ENCODE data around the gene ZNF76. TPM values are rescaled to one million over a fixed set of nuclear protein-coding genes. Genes with fewer than 3 reads are reported as not detected.

ZNF76 gene
- total RNA-seq, 2 experiments from 2014 or later, result 46.1 to 53.4 TPM

DNA sequence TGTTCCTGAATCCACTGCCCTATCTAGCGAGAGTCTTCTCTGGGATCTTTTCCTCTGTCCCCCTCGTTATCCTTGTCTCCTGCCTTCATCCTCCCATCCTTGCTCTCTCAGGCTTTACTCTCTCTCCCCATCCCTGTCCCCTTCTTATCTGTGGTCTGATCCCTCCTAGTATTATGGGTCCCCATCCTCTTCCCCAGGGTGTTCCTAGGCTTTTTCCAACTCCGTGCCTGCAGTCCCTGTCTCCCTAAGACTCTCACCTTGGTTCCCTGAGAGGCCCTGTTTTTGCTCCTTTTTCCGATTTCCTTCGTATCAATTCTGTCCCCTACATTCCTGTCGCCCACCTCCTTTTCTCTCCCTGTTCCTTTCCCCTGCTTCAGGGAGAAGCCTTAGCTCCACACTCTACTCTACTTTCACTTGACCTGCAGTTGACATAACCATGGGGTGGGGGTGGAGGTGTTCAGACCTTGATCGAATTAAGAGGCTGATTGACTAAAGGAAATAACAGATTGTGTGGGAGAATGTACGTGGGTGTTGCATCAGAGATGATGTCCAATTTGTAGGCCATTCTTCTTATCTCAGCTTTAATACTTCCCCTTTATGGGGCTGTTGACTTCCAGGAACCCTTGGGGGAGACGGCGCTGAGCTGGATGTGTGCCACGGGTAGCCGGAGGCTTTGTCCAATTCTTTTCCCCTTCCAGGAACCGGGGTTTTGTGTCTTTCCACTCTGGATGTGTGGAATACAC lies 83.7 kb downstream of the ZNF76 start:
- POLR2A ChIA-PET, result interaction anchor here (1.0 to 4.3 kb wide), 7 partner anchors 45 to 389 kb away, joined by 4 to 28 read pairs (median 10); partner anchors contain the start of genes DEF6, FANCE and RPL10A
- H3K4me3 ChIP-seq (ENCODE audit: low read length), result peak overlapping the region; percentile 87
- H3K27me3 ChIP-seq (ENCODE audit: control insufficient read depth in 1 of 2, insufficient read depth in 2 of 2, low read length in 2 of 2), result no peaks in the 10 kb centered on the region
- ATAC-seq (ENCODE audit: poor library complexity) (no peak), DNase-seq (peak in 4 of 14 experiments; percentile 27 to 45 (median 36))
- peaks cover 14% of the 10 kb centered on the region for H3K36me3 ChIP-seq (ENCODE audit: insufficient read depth, low read length)
- peaks cover 58% of the 10 kb centered on the region for H3K4me1 ChIP-seq (ENCODE audit: insufficient read depth, low read length)
- intact Hi-C loops (cut with DNase I, micrococcal nuclease), result loop anchor here (2.0 to 10.0 kb wide), 5 partner anchors 46 to 394 kb away; partner anchors contain the start of genes ARMC12 (in 2 of the 2) and DEF6 (in 1 of the 2)
- CTCF ChIA-PET, result interaction anchor here (1.4 to 4.9 kb wide), 10 partner anchors 20 to 209 kb away, joined by 3 to 73 read pairs (median 6); partner anchors contain the start of genes DEF6, FANCE and RPL10A
- H3K9me3 Mint-ChIP-seq, result no peaks in the 10 kb centered on the region
- H3K9me3 ChIP-seq (ENCODE audit: control insufficient read depth in 1 of 2, insufficient read depth in 1 of 2, low read length in 2 of 2), result no peaks in the 10 kb centered on the region
- peaks cover 58% of the 10 kb centered on the region for H3K4me1 Mint-ChIP-seq (ENCODE audit: low read depth)
- H3K27ac ChIP-seq (ENCODE audit: low read depth in 1 of 2, low read length in 2 of 2), result peak overlapping the region; percentile 70 to 87
- peak overlapping the region; percentile 96 for H3K4me3 Mint-ChIP-seq
- TF ChIP-seq, protein P1, sequence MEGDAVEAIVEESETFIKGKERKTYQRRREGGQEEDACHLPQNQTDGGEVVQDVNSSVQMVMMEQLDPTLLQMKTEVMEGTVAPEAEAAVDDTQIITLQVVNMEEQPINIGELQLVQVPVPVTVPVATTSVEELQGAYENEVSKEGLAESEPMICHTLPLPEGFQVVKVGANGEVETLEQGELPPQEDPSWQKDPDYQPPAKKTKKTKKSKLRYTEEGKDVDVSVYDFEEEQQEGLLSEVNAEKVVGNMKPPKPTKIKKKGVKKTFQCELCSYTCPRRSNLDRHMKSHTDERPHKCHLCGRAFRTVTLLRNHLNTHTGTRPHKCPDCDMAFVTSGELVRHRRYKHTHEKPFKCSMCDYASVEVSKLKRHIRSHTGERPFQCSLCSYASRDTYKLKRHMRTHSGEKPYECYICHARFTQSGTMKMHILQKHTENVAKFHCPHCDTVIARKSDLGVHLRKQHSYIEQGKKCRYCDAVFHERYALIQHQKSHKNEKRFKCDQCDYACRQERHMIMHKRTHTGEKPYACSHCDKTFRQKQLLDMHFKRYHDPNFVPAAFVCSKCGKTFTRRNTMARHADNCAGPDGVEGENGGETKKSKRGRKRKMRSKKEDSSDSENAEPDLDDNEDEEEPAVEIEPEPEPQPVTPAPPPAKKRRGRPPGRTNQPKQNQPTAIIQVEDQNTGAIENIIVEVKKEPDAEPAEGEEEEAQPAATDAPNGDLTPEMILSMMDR (IDR thresholded peaks at IDR 0.05), result no peak
- peak overlapping the region; percentile 89 for H3K27ac Mint-ChIP-seq
- H3K27me3 Mint-ChIP-seq, result no peaks in the 10 kb centered on the region
- peaks cover 53% of the 10 kb centered on the region for H3K36me3 Mint-ChIP-seq (ENCODE audit: low read depth)

DNA sequence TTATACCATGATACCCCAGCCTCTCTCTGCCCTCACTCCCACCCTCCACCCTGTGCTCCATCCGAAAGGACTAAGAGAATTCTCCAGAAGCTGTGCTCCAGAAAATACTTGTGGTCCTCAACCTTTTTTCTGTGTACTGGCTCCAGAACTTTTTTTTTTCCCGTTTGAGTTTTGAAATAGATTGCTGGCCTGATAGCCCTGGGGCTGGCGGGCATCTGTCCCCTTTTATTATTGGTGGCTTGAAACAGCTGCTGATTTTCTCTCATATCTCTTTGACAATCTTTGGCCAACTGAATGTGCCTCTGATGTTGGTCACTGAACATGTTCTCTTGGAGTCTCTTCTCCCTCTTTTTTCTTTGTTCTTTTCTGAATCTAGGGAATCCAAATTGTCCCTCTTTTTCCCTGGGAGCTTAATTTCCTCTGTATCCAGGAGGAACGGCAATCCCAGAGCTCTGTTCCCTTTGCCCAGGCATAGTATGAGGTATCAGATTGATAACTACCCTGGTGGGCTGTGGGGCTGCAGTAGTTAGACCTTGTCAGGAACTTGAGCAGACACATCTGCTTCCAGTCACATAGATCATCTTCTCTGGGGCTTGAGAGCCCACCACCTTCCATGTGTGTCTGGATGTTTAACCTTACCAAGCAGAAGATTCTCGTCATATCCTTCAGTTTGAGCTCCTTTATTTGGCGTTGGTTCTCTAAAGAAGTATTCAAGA lies 84.5 kb downstream of the ZNF76 start:
- TF ChIP-seq, protein P1 (IDR thresholded peaks at IDR 0.05), result no peak
- H3K27me3 ChIP-seq (ENCODE audit: control insufficient read depth in 1 of 2, insufficient read depth in 2 of 2, low read length in 2 of 2), result no peaks in the 10 kb centered on the region
- H3K27ac ChIP-seq (ENCODE audit: low read depth in 1 of 2, low read length in 2 of 2), result peak overlapping the region in 1 of 2 donors; percentile 70
- peaks cover 14% of the 10 kb centered on the region for H3K36me3 ChIP-seq (ENCODE audit: insufficient read depth, low read length)
- H3K4me3 ChIP-seq (ENCODE audit: low read length), result peak overlapping the region; percentile 87
- peak overlapping the region; percentile 96 for H3K4me3 Mint-ChIP-seq
- peaks cover 65% of the 10 kb centered on the region for H3K4me1 ChIP-seq (ENCODE audit: insufficient read depth, low read length)
- H3K27ac Mint-ChIP-seq, result peak overlapping the region; percentile 89
- CTCF ChIA-PET, result interaction anchor here (0.7 to 4.9 kb wide), 6 partner anchors 39 to 208 kb away, joined by 3 to 73 read pairs (median 8); partner anchors contain the start of genes DEF6, FANCE and RPL10A
- ATAC-seq (ENCODE audit: poor library complexity) (no peak), DNase-seq (peak in 1 of 14 experiments; percentile 25)
- no peaks in the 10 kb centered on the region for H3K9me3 Mint-ChIP-seq
- no peaks in the 10 kb centered on the region for H3K9me3 ChIP-seq (ENCODE audit: control insufficient read depth in 1 of 2, insufficient read depth in 1 of 2, low read length in 2 of 2)
- peaks cover 61% of the 10 kb centered on the region for H3K36me3 Mint-ChIP-seq (ENCODE audit: low read depth)
- POLR2A ChIA-PET, result interaction anchor here (1.2 to 4.3 kb wide), 5 partner anchors 41 to 124 kb away, joined by 5 to 28 read pairs (median 10); partner anchors contain the start of genes DEF6, FANCE and RPL10A
- peaks cover 65% of the 10 kb centered on the region for H3K4me1 Mint-ChIP-seq (ENCODE audit: low read depth)
- intact Hi-C loops (cut with DNase I, micrococcal nuclease), result loop anchor here (2.0 to 10.0 kb wide), 5 partner anchors 47 to 393 kb away; partner anchors contain the start of genes ARMC12 (in 2 of the 2) and DEF6 (in 1 of the 2)
- H3K27me3 Mint-ChIP-seq, result no peaks in the 10 kb centered on the region

Other genes starting within 250 kb of the ZNF76 start
- gene TCP11, start 118.4 kb upstream of the ZNF76 start, total RNA-seq, result not detected
- gene SCUBE3, start 45.8 kb upstream of the ZNF76 start, total RNA-seq, result not detected
- 100 to 1,000 TPM; 209 to 212 TPM for gene DEF6, start 38.1 kb downstream of the ZNF76 start, total RNA-seq
- 10 to 100 TPM; 34.1 to 37.0 TPM for gene PPARD, start 82.8 kb downstream of the ZNF76 start, total RNA-seq
- 1 to 10 TPM; 1.6 to 1.7 TPM for gene FANCE, start 192.6 kb downstream of the ZNF76 start, total RNA-seq
- gene RPL10A, start 208.7 kb downstream of the ZNF76 start, total RNA-seq, result 1,000 to 10,000 TPM; 2,453 to 2,464 TPM
- gene TEAD3, start 237.3 kb downstream of the ZNF76 start, total RNA-seq, result under 1 TPM in 1 of 2 experiments, not detected in 1; 0.11 TPM

All from CD4-positive, alpha-beta T cell (primary cell).